Osteoblast (primary cell): ENCODE data around the gene RHPN2. TPM values are rescaled to one million over a fixed set of nuclear protein-coding genes. Genes with fewer than 3 reads are reported as not detected.

Experiments used
- DNase-seq: peaks from one replicate; pipeline ENCODE4 v3.0.0; 2011; ENCODE audit warnings: low spot score, mixed read lengths; ENCODE audit not compliant: insufficient read length; ENCODE audit errors: missing footprints
- H2AFZ ChIP-seq: 2 replicates; pipeline ENCODE4 v1.6.0; 2011; ENCODE audit warnings: mild to moderate bottlenecking, low read length
- H3K27ac ChIP-seq: 2 replicates; pipeline ENCODE4 v1.5.1; 2011; ENCODE audit warnings: mild to moderate bottlenecking, low read depth, low read length, moderate library complexity
- H3K27me3 ChIP-seq: 2 replicates; pipeline ENCODE4 v1.6.0; 2012; ENCODE audit warnings: mild to moderate bottlenecking, control low read depth, inconsistent platforms, low read length, moderate library complexity; ENCODE audit not compliant: insufficient read depth
- H3K36me3 ChIP-seq: 2 replicates; pipeline ENCODE4 v1.5.1; 2011; ENCODE audit warnings: mild to moderate bottlenecking, low read length, control low read depth, moderate library complexity; ENCODE audit not compliant: insufficient read depth
- H3K4me1 ChIP-seq: 2 replicates; pipeline ENCODE4 v1.5.1; 2011; ENCODE audit warnings: mild to moderate bottlenecking, low read length, control low read depth, moderate library complexity; ENCODE audit not compliant: insufficient read depth
- H3K4me2 ChIP-seq: 2 replicates; pipeline ENCODE4 v1.6.0; 2011; ENCODE audit warnings: mild to moderate bottlenecking, low read length; ENCODE audit not compliant: insufficient read depth
- H3K4me3 ChIP-seq: fragments of 200-600 bp; sonication (generic); 3 replicates; pipeline ENCODE4 v1.5.1; 2012; ENCODE audit warnings: mild to moderate bottlenecking, low read length, inconsistent platforms; ENCODE audit not compliant: insufficient read depth
- H3K79me2 ChIP-seq: 2 replicates; pipeline ENCODE4 v1.6.0; 2012; ENCODE audit warnings: mild to moderate bottlenecking, low read length, control low read depth, inconsistent platforms; ENCODE audit not compliant: insufficient read depth
- H3K9me3 ChIP-seq: 2 replicates; pipeline ENCODE4 v1.5.1; 2011; ENCODE audit warnings: low read depth, low read length, control low read depth
- H4K20me1 ChIP-seq: 2 replicates; pipeline ENCODE4 v1.6.0; 2012; ENCODE audit warnings: mild to moderate bottlenecking, low read length, control low read depth; ENCODE audit not compliant: insufficient read depth
- CTCF ChIP-seq: IDR thresholded peaks from 2 replicates; pipeline ENCODE4 v1.5.1; 2011; ENCODE audit warnings: mild to moderate bottlenecking, low read depth, low read length, moderate library complexity; ENCODE audit errors: extremely low read depth
- small RNA-seq: library from RNA; depleted of rRNA; stranded (forward); fragments of <200 nt; gene quantifications from one replicate; pipeline ENCODE3, GENCODE V24; 2012
- total RNA-seq: library from RNA; depleted of rRNA; stranded (reverse); fragments of >200 nt; gene quantifications from 2 replicates; pipeline ENCODE4 v1.2.3, GENCODE V29; 2012

Gene RHPN2
- total RNA-seq, 1 donor, result 1.4 TPM

GRCh38 chr19:32933571-32933970 is 131.1 kb downstream of the RHPN2 start:
- H3K9me3 ChIP-seq, result no peaks in the 10 kb centered on the region
- no peak for TF ChIP-seq CTCF
- no peak overlapping the region for H3K4me2 ChIP-seq
- no peak for DNase-seq
- H3K79me2 ChIP-seq, result no peaks in the 10 kb centered on the region
- H4K20me1 ChIP-seq, result no peaks in the 10 kb centered on the region
- no peak overlapping the region for H3K4me3 ChIP-seq
- no peaks in the 10 kb centered on the region for H3K4me1 ChIP-seq
- H3K27ac ChIP-seq, result no peak overlapping the region
- H2AFZ ChIP-seq, result no peak overlapping the region
- H3K36me3 ChIP-seq, result peaks cover 40% of the 10 kb centered on the region
- H3K27me3 ChIP-seq, result no peaks in the 10 kb centered on the region

GRCh38 chr19:32930567-32930966 is 134.1 kb downstream of the RHPN2 start:
- Histone ChIP-seq H4K20me1 (no peaks in the 10 kb centered on the region), H3K27me3 (no peaks in the 10 kb centered on the region), H3K27ac (no peak overlapping the region), H3K36me3 (peaks cover 45% of the 10 kb centered on the region), H2AFZ (no peak overlapping the region), H3K4me3 (no peak overlapping the region), H3K4me2 (no peak overlapping the region), H3K4me1 (no peaks in the 10 kb centered on the region), H3K9me3 (no peaks in the 10 kb centered on the region), H3K79me2 (no peaks in the 10 kb centered on the region)
- DNase-seq, result no peak
- TF ChIP-seq CTCF, result no peak

- no peak for DNase-seq
- peaks cover 36% of the 10 kb centered on the region for H3K36me3 ChIP-seq
Observed at GRCh38 chr19:32928806-32929205, 135.9 kb downstream of the RHPN2 start.

More at GRCh38 chr19:32928806-32929205, 135.9 kb downstream of the RHPN2 start:
- H3K79me2 ChIP-seq, result no peaks in the 10 kb centered on the region
- H4K20me1 ChIP-seq, result no peaks in the 10 kb centered on the region
- H3K27me3 ChIP-seq, result no peaks in the 10 kb centered on the region
- H3K27ac ChIP-seq, result no peak overlapping the region
- no peak for TF ChIP-seq CTCF
- no peak overlapping the region for H3K4me3 ChIP-seq
- no peaks in the 10 kb centered on the region for H3K4me1 ChIP-seq
- H3K9me3 ChIP-seq, result no peaks in the 10 kb centered on the region
- H2AFZ ChIP-seq, result no peak overlapping the region
- no peak overlapping the region for H3K4me2 ChIP-seq

Small RNA genes within 50 kb of the gene (small RNA-seq; reads per million reads assigned to genes)
- not detected for gene AC008521.1
- gene AC008521.2, result not detected

Other genes starting within 250 kb of the RHPN2 start
- gene SLC7A9, start 195.1 kb downstream of the RHPN2 start, total RNA-seq, result under 0.01 and 0.59 TPM in 2 replicates
- 18.5 and 21.2 TPM in 2 replicates for gene CEP89, start 92.9 kb downstream of the RHPN2 start, total RNA-seq
- 3.6 and 4.1 TPM in 2 replicates for gene FAAP24, start 92.6 kb downstream of the RHPN2 start, total RNA-seq
- gene GPATCH1, start 16.3 kb upstream of the RHPN2 start, total RNA-seq, result 5.6 and 6.2 TPM in 2 replicates
- gene WDR88, start 67.2 kb upstream of the RHPN2 start, total RNA-seq, result not detected in 2 replicates
- 38.4 and 39.8 TPM in 2 replicates for gene LRP3, start 129.4 kb upstream of the RHPN2 start, total RNA-seq
- not detected in 2 replicates for gene SLC7A10, start 161.0 kb upstream of the RHPN2 start, total RNA-seq
- gene CEBPA, start 237.6 kb upstream of the RHPN2 start, total RNA-seq, result 3.6 and 5.0 TPM in 2 replicates